Skeletal muscle satellite cell (primary cell): Measurements from ENCODE around the gene PPP2R3A. TPM values are rescaled to one million over a fixed set of nuclear protein-coding genes. Genes with fewer than 3 reads are reported as not detected.

ENCODE experiments used
- H3K27me3 ChIP-seq: 2 replicates; pipeline ENCODE4 v1.7.0; 2013; ENCODE audit warnings: low read length; ENCODE audit not compliant: control insufficient read depth, insufficient read depth
- H3K36me3 ChIP-seq: 2 replicates; pipeline ENCODE4 v1.7.0; 2013; ENCODE audit warnings: mild to moderate bottlenecking, control low read depth, low read length; ENCODE audit not compliant: insufficient read depth
- H3K4me1 ChIP-seq: 2 replicates; pipeline ENCODE4 v1.7.0; 2013; ENCODE audit warnings: low read length; ENCODE audit not compliant: control insufficient read depth, insufficient read depth
- H3K4me2 ChIP-seq: 2 replicates; pipeline ENCODE4 v1.7.0; 2013; ENCODE audit warnings: mild to moderate bottlenecking, low read length
- H3K4me3 ChIP-seq: 2 replicates; pipeline ENCODE4 v1.7.0; 2013; ENCODE audit warnings: low read length
- H3K9ac ChIP-seq: 2 replicates; pipeline ENCODE4 v1.7.0; 2013; ENCODE audit warnings: mild to moderate bottlenecking, low read depth, low read length, moderate library complexity
- H3K9me3 ChIP-seq: replicated peaks from 2 replicates; pipeline ENCODE4 v1.7.0; 2013; ENCODE audit warnings: mild to moderate bottlenecking, control low read depth, low read length
- total RNA-seq: library from RNA; depleted of rRNA; stranded (reverse); fragments of >200 nt; gene quantifications from 2 replicates; pipeline ENCODE4 v1.2.3, GENCODE V29; 2012; rRNA removed

Gene PPP2R3A, protein sequence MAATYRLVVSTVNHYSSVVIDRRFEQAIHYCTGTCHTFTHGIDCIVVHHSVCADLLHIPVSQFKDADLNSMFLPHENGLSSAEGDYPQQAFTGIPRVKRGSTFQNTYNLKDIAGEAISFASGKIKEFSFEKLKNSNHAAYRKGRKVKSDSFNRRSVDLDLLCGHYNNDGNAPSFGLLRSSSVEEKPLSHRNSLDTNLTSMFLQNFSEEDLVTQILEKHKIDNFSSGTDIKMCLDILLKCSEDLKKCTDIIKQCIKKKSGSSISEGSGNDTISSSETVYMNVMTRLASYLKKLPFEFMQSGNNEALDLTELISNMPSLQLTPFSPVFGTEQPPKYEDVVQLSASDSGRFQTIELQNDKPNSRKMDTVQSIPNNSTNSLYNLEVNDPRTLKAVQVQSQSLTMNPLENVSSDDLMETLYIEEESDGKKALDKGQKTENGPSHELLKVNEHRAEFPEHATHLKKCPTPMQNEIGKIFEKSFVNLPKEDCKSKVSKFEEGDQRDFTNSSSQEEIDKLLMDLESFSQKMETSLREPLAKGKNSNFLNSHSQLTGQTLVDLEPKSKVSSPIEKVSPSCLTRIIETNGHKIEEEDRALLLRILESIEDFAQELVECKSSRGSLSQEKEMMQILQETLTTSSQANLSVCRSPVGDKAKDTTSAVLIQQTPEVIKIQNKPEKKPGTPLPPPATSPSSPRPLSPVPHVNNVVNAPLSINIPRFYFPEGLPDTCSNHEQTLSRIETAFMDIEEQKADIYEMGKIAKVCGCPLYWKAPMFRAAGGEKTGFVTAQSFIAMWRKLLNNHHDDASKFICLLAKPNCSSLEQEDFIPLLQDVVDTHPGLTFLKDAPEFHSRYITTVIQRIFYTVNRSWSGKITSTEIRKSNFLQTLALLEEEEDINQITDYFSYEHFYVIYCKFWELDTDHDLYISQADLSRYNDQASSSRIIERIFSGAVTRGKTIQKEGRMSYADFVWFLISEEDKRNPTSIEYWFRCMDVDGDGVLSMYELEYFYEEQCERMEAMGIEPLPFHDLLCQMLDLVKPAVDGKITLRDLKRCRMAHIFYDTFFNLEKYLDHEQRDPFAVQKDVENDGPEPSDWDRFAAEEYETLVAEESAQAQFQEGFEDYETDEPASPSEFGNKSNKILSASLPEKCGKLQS (N-terminal part only)
- total RNA-seq, result 13.5 and 14.7 TPM in 2 replicates

DNA sequence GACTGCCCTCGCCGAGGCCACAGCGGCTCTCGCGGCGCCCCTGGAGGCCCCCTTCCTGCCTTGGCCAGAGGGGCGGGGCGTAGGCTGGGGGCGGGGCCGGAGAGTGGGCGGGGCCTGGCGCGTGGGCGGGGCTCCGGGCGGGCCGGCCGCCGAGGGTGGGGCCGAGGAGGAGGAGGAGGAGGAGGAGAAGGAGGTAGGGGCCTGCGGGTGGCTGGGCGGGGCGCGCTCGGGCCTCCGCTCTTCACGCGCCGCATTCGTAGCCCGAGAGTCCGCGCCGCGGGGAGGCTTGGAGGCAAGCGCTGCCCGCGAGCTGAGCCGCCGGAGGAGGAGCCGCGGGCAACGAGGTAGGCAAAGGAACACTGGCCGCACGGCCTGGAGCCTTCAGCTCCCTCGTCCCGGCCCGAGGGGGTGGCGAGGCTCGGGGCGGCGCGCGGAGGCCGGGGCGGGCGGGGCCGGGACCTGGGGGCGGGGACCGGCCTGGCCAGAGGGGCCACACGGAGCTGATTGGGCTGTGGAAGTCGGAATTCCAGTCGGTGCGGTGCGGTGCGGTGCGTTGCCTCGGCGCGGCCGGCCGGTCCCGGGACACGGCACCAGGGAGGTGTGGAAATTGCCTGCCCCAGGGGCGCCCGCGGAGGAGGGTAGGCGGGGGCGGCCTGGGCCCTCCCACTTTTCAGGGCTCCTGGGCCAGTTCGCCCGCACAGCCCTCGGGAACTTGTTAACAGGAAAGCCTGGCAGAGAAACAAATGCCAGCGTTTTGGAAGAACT is at the start of gene PPP2R3A:
TSS of gene PPP2R3A (plus strand) at position 223 of the 765 bp plus-strand sequence. CDS start 35,771 bp downstream, outside the sequence.
- Histone ChIP-seq H3K36me3 (no peaks in the 10 kb centered on the region), H3K4me3 (peak within 1 kb of the TSS; percentile 83), H3K27me3 (no peaks in the 10 kb centered on the region), H3K9ac (peak within 1 kb of the TSS; percentile 89), H3K4me1 (peaks cover 26% of the 10 kb centered on the region), H3K9me3 (no peaks in the 10 kb centered on the region), H3K4me2 (peak within 1 kb of the TSS; percentile 91)

DNA sequence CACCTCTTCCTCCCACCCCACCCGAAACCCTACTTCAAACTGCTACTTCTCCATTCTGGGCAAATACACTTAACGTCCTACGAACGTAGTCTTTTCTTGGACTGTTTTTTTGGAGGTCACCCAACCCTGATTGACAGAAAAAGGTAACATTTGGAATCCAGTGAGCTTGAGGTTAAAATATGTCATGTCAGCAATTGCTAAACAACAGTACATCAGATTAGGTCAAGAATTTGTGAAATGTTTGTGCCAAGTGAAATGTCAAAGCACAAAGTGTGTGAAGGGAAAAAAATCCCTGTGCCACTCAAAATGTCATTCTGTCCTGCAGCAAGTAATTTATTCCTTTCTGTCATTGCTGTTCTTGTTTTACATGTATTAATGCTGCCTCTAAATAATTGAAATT is 49.2 kb upstream of the PPP2R3A start:
- H3K4me2 ChIP-seq, result no peak overlapping the region
- no peaks in the 10 kb centered on the region for H3K4me1 ChIP-seq
- H3K4me3 ChIP-seq, result no peak overlapping the region
- H3K27me3 ChIP-seq, result no peaks in the 10 kb centered on the region
- H3K36me3 ChIP-seq, result no peaks in the 10 kb centered on the region
- no peak overlapping the region for H3K9ac ChIP-seq
- H3K9me3 ChIP-seq, result no peaks in the 10 kb centered on the region

DNA sequence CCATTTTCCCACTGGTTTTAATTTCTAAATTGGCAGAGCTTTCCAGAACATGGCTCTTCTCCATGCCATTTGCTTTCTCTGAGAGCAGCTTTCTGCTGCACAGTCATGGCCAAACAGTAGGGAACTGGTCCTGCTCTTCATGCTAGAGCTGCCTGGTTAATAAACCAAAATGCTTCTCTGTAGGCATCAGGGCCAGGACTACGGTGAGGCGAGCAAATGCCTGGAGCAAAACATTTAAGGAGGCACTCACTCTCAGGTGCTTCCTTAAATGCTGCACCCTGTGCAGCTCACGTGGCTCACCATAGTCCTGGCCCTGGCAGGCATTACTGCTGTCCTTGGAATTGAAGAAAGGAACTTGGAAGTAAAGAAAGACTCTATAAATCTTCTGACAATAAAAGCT is 48.5 kb upstream of the PPP2R3A start:
- H3K9ac ChIP-seq, result no peak overlapping the region
- H3K9me3 ChIP-seq, result no peaks in the 10 kb centered on the region
- H3K4me2 ChIP-seq, result no peak overlapping the region
- H3K36me3 ChIP-seq, result no peaks in the 10 kb centered on the region
- H3K4me1 ChIP-seq, result no peaks in the 10 kb centered on the region
- H3K27me3 ChIP-seq, result no peaks in the 10 kb centered on the region
- H3K4me3 ChIP-seq, result no peak overlapping the region

DNA sequence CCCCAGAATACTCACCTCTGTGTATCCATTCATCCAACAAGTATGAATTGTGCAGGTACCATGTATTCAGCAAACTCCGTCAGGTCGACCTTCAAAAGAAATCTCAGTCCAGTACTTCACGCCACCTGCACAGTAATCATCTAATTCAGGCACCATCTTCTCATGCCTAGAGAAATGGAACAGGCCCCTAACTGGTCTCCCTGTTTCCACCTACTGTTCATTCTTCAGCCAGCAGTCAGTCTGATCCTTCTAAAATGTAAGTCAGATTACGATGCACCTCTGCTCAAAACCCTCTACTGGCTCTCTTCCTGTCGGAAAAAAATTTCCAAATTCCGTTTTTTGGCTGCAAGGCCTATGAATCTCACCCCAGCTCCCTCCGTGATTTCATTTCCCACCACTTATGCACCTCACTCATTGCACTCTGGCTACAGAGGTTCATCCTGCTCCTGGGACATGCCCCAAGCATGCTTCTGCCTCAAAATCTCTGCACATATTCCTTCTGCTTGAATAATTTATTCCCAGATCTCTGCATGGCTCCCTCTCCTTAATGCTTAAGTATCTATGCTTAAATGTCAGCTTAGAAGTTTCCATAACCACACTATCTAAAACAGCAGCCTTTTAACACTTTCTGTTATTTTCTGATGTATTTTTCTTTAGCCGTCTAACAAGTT is 47.5 kb upstream of the PPP2R3A start:
- H3K36me3 ChIP-seq, result no peaks in the 10 kb centered on the region
- H3K4me3 ChIP-seq, result no peak overlapping the region
- H3K27me3 ChIP-seq, result no peaks in the 10 kb centered on the region
- peaks cover 5% of the 10 kb centered on the region for H3K4me1 ChIP-seq
- H3K9me3 ChIP-seq, result no peaks in the 10 kb centered on the region
- H3K9ac ChIP-seq, result no peak overlapping the region
- no peak overlapping the region for H3K4me2 ChIP-seq

DNA sequence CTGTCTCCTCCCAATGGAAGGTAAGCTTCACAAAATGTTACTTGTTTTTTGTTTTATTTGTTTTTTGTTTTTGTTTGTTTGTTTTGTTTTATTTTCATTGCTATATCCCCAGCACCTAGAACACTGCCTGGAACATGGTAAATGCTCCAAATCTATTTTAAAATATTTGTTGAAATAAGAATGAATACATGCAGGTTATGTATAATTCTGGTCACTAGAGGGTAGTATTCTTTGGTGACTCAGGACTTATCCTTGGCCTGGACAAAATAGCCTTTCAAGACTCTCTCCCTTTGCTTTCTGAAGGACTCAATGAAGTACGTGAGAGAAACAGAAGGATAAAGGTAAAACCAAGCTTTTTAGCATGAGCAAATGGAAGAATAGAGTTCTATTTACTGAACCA is 46.9 kb upstream of the PPP2R3A start:
- no peaks in the 10 kb centered on the region for H3K27me3 ChIP-seq
- no peak overlapping the region for H3K4me3 ChIP-seq
- H3K4me1 ChIP-seq, result peaks cover 5% of the 10 kb centered on the region
- no peaks in the 10 kb centered on the region for H3K9me3 ChIP-seq
- H3K36me3 ChIP-seq, result no peaks in the 10 kb centered on the region
- H3K9ac ChIP-seq, result no peak overlapping the region
- no peak overlapping the region for H3K4me2 ChIP-seq

DNA sequence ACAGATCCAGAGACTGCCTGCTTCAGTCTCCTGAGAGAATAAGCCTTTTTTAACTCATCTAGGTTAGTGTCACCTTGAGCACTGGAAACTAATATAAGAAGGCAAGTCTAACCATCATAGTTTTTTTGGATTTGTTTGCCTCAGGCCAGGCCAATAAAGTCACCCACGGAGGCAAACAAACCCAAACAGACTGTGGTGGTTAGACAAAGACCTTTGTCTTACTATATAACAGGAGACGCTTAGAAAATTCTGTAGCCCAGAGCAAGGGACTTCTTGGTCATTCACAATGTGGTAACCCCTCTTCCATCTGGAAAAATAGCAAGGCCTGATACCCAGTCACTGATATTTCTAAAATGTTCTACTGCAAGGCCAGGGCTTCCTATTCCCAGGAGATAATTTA is 45.3 kb upstream of the PPP2R3A start:
- Histone ChIP-seq H3K27me3 (no peaks in the 10 kb centered on the region), H3K36me3 (no peaks in the 10 kb centered on the region), H3K4me3 (no peak overlapping the region), H3K9me3 (no peaks in the 10 kb centered on the region), H3K9ac (no peak overlapping the region), H3K4me1 (peaks cover 5% of the 10 kb centered on the region), H3K4me2 (no peak overlapping the region)

DNA sequence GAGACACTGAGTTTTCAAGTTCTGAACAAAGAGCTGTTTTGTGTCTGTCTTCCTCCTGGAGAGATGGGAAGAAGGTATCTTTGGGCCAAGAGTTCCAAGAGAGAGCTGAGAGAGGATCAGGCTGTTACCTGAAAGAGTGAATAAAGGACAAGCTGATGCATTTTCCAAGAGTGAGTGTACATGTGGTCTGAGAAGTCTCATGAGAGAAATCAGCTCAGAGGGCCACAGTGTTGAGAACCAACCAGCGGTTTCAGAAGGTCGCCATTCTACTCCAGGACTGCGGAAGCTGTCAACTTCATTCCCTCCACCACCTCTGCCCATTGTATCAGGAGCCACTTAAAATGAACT is 42.7 kb upstream of the PPP2R3A start:
- Histone ChIP-seq H3K9me3 (no peaks in the 10 kb centered on the region), H3K36me3 (no peaks in the 10 kb centered on the region), H3K9ac (no peak overlapping the region), H3K4me2 (no peak overlapping the region), H3K4me1 (peaks cover 8% of the 10 kb centered on the region), H3K4me3 (no peak overlapping the region), H3K27me3 (no peaks in the 10 kb centered on the region)

DNA sequence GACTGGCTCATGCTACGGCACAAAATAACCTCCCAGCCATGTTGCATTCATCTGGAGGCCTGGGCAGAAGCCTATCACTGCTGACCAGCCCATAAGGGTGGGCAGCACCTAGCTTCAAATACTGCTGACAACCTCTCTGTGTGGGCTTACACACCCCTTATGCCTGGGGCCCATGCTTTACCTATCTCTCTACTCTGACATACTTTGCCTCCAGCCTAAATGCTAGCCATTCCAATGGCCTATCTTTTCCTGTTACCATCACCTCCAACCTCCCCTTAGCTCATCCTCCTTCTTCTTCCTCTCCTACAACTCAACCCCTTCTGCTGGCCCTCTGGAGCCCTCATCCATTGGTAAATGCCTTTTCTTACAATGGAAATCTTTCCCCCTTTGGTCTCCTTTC is 41.0 kb upstream of the PPP2R3A start:
- H3K36me3 ChIP-seq, result no peaks in the 10 kb centered on the region
- no peak overlapping the region for H3K9ac ChIP-seq
- H3K4me2 ChIP-seq, result no peak overlapping the region
- no peaks in the 10 kb centered on the region for H3K9me3 ChIP-seq
- no peak overlapping the region for H3K4me3 ChIP-seq
- H3K4me1 ChIP-seq, result peaks cover 8% of the 10 kb centered on the region
- H3K27me3 ChIP-seq, result no peaks in the 10 kb centered on the region

DNA sequence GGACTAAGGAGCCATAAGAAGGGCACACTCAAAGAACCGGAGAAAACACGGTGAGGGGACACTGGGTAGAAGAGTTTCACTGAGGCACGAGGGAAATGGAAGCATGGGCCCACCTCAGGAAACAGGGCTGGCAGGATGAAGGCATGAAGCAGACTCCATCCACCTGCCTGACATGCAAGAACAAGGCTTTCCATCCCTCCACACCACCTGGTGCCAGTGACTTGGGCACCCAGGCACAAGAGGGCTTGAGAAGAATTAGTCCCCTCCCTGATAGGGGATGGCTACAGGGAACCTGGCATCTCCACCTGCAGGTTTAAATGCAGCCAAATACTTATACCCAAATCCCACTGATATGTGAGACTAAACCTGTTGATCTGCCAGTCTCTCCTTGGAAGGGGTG is 38.9 kb upstream of the PPP2R3A start:
- Histone ChIP-seq H3K9me3 (no peaks in the 10 kb centered on the region), H3K9ac (no peak overlapping the region), H3K27me3 (no peaks in the 10 kb centered on the region), H3K36me3 (no peaks in the 10 kb centered on the region), H3K4me2 (no peak overlapping the region), H3K4me3 (no peak overlapping the region), H3K4me1 (peaks cover 8% of the 10 kb centered on the region)

DNA sequence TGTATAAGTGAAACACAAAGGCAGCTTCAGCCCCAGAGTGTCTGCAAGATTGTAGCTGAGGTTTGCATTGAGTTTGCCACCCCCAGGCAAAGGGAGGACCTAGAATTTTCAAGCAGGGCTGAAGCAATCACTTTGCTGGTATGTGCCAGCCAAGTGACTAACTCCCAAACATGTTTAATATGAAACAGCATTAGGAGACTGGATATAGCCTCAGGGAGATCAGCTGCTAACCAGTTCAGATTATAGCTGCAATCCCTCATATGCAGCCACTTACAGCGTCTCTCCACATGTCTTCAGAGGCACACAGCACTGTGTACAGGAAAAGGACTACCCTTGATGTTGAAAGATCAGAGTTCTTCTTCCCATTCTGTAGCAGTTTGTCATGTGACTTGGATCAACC is 38.4 kb upstream of the PPP2R3A start:
- Histone ChIP-seq H3K4me3 (no peak overlapping the region), H3K4me2 (no peak overlapping the region), H3K36me3 (no peaks in the 10 kb centered on the region), H3K4me1 (peaks cover 8% of the 10 kb centered on the region), H3K9ac (no peak overlapping the region), H3K27me3 (no peaks in the 10 kb centered on the region), H3K9me3 (no peaks in the 10 kb centered on the region)
